Tracheal epithelial cell (primary cell): ENCODE measurements around the gene KCNH3. TPM values are rescaled to one million over a fixed set of nuclear protein-coding genes. Genes with fewer than 3 reads are reported as not detected.

ENCODE experiments used
- total RNA-seq: library from RNA; depleted of rRNA; stranded (reverse); fragments of >200 nt; gene quantifications from 2 replicates; pipeline ENCODE4 v1.2.1, GENCODE V29; 2014

Gene KCNH3
- 0.24 TPM in 1 of 2 replicates, not detected in the other for total RNA-seq

GRCh38 chr12:49538510-49539403 is at the start of gene KCNH3:
KCNH3 (plus strand) TSS chr12:49539030; CDS start chr12:49539417, 387 bp downstream.

GRCh38 chr12:49567611-49568441 is 29.0 kb downstream of the KCNH3 start, which contains the start of gene MCRS1:
MCRS1 (minus strand) TSS chr12:49568142; CDS start chr12:49566731, 1,411 bp downstream.

GRCh38 chr12:49605539-49605938 is 66.7 kb downstream of the KCNH3 start, which contains the start of gene FAM186B:
FAM186B (minus strand) TSS chr12:49605639; CDS start chr12:49605477, 162 bp downstream.

Other genes with a start within 250 kb of the KCNH3 start
- gene PRPH, start 243.9 kb upstream of the KCNH3 start, total RNA-seq = not detected in 2 replicates
- 1.5 and 1.7 TPM in 2 replicates for gene TROAP, start 215.8 kb upstream of the KCNH3 start, total RNA-seq
- gene C1QL4, start 201.8 kb upstream of the KCNH3 start, total RNA-seq = under 0.01 TPM in 1 of 2 replicates, not detected in the other
- under 0.01 and 0.72 TPM in 2 replicates for gene DNAJC22, start 192.1 kb upstream of the KCNH3 start, total RNA-seq
- gene SPATS2, start 171.6 kb upstream of the KCNH3 start, total RNA-seq = 21.7 and 22.4 TPM in 2 replicates
- gene MCRS1, start 29.1 kb downstream of the KCNH3 start, total RNA-seq = 55.2 and 65.5 TPM in 2 replicates
- under 0.01 and 0.48 TPM in 2 replicates for gene FAM186B, start 66.6 kb downstream of the KCNH3 start, total RNA-seq
- 11.1 and 14.5 TPM in 2 replicates for gene PRPF40B, start 84.5 kb downstream of the KCNH3 start, total RNA-seq
- 2.8 and 8.4 TPM in 2 replicates for gene FMNL3, start 168.4 kb downstream of the KCNH3 start, total RNA-seq
- 618 and 796 TPM in 2 replicates for gene TMBIM6, start 202.5 kb downstream of the KCNH3 start, total RNA-seq